Activated CD8-positive, alpha-beta memory T cell treated with anti-CD3 and anti-CD28 coated beads for 1 hour (primary cell): ENCODE results near the gene GFOD1.

Source experiments
- DNase-seq, 2 donors: peaks; one replicate each; pipeline ENCODE4 v3.0.0-alpha.2; 2020; ENCODE audit warnings: low read depth in 1 of 2; ENCODE audit errors: extremely low read depth in 1 of 2

Gene GFOD1

DNA sequence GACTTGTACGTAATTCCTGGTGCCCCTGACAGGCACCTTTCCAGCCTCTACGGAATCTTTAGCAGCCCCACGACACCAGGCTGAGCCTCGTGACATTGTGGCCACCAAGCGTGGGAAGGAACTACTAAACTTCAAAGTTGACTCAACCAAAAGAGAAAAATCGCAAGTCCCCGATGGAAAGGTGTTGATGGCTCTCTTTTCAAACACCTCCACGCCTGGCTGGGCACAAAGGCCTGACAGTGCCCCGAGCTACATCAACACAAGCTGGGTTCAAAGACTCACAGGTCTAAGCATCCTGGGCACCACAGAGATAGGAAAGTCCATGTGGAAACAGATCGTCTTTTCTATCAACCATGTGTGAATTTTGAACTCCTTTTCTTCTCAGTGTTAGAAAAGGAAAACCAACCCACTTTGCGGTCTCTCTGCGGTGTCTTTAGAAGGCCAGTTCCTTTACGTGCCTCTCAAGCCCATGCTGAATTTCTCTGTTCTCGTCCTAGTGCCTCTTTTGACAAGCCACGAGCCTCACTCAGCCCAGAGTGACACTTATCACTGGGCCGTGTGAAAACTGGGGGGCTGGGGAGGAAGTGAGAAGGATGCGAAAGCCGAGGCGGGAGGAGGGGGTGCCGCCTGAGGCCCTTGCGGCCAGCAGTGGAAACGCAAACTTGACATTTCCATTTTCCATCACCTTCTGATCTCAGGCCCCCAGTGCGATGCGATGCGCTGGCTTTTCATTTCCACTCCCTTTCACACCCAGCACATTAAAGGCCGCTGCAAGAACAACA, 59.4 kb downstream of the GFOD1 start:
- peak; percentile 48 to 54 for DNase-seq

GRCh38 chr6:13427316-13427715, 60.1 kb downstream of the GFOD1 start:
- DNase-seq = no peak

GRCh38 chr6:13425943-13426931, 61.2 kb downstream of the GFOD1 start:
- DNase-seq = no peak

- DNase-seq = no peak
These were observed 62.0 kb downstream of the GFOD1 start for GRCh38 chr6:13425270-13425873.

DNA sequence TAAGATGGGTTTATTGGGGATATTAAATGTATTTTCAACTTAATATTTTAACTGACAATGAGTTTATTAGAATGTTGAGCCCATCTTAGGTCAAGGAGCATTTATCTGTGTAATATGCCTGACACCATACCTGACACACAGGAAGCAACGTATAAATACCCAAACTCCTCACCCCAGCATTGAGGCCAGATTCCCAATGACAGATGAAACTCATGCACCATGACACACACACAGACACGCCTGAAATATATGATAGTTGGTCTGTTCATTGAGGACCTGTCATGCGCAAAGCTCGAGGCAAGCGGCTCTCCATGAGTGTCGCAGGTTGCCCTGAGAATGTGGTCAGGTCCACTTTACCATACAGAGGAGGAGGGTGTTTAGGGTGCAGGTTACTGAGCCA, 64.1 kb downstream of the GFOD1 start:
- DNase-seq = no peak

DNA sequence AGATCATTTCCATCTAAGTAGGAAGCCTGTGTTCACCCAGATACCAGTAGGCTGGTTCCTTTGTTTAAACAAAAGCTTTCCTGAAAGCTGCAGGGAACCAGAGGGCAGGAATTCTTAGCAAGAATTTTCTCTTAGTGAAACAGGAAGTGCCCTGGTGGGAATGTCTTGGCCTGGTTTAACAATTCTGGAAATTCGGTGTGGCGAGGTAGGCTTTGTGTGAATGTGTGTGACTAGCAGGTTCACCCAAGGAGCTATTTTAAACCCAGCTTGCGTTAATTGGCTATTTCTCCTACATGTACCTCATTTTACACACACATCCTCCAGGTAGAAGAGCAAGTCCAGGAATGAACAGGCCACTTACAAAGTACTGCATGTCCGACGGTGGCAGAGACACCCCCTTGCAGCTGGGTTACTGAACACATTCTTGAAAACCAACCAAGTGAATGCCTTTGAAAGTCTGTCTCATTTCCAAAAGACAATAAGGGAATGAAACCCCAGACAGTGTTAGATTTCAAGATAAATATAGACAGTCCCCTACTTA, 64.6 kb downstream of the GFOD1 start:
- no peak for DNase-seq

GRCh38 chr6:13421425-13422059, 65.9 kb downstream of the GFOD1 start:
- DNase-seq = no peak

- no peak for DNase-seq
These were observed 67.1 kb downstream of the GFOD1 start for GRCh38 chr6:13420269-13420668.

DNA sequence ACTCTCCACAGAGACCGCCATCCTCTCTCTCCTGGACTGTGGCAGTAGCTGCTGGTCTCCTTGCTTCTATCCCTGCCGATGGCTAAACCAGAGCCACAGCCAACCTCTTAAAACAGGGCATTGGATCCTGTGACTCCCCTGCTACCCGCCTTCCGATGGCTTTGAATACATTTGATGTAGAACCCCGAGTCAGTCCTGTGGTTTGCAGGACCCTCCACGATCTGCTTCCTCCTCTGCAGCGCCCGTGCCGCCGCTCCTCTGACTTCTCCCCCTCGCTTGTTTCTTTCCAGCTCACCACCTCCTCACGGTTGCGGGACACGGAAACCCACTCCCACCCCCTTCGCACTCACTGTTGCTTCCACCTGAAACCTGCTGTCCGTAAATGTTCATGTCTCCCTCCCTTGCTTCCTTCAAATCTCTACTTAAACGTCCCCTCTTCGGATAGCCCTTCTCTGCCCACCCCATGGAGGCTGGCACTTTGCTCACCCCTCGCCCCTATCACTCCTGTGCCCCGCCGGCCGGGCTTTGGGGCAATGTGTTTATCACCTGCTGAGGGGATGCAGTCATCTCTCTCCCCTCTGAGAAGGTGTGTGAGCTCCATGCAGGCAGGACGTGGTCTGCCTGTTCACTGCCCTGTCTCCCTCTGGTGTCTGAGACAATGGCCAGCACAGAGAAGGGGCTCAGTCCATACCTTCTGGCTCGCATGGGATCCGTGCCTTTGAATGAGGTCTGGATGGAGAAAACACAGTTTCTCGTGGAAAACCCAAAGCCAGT, 67.8 kb downstream of the GFOD1 start:
- DNase-seq = no peak

DNA sequence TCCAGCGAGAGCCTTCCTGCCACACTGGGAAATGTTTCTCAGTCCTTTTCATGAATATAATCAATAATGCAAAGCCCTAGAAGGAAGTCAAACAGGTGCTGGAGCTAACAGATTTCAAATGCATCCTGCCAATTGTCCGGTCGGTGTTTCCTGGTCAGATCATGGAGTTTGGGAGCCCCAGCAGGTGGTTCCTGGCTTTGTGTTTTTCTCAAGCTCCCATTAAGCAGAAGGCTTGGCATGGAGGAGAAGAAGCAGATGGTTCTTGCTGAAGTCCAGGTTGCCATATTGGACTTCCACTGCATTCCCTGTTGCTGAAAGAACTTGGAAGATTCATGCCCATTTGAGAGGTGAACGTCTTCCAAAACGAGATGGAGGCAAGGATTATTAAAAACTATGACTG, 68.6 kb downstream of the GFOD1 start:
- no peak for DNase-seq

DNA sequence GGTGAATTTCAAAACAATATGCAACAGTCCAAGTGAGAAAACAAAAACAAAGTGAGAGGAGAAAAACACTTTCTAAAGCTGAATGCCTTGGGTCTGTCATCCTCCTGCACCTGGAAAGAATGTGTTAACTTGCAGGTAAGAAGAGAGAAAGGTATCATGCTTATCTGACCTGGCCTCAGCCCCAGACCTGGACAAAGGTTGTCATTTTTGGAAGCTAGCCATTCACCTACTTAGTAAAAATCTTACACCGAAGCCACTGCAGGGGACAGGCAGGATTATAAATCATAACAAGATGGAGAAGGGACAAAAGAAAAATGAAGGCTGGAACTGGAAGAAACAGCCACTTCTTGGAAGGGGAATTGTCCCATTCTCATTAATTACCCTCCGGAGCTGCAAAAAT, 69.4 kb downstream of the GFOD1 start:
- DNase-seq = no peak

DNA sequence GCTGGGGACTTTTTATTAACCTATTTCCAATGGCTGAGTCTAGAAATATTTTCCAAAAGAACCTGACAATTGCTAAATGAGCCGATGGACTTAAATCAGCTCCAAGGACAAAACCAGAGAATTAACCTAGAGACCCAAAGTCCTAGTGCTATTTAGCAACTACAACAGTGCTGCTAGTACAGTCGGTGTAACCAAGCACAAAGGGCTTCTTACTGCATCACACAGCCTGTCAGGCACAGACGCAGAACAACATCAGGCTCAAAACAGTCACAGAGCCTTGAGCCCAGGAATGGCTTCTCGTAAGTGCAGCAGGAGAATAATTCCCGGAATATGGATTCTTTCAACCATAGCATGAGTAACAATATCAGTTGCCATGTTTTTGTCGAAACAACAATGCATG, 70.0 kb downstream of the GFOD1 start:
- DNase-seq = no peak

DNA sequence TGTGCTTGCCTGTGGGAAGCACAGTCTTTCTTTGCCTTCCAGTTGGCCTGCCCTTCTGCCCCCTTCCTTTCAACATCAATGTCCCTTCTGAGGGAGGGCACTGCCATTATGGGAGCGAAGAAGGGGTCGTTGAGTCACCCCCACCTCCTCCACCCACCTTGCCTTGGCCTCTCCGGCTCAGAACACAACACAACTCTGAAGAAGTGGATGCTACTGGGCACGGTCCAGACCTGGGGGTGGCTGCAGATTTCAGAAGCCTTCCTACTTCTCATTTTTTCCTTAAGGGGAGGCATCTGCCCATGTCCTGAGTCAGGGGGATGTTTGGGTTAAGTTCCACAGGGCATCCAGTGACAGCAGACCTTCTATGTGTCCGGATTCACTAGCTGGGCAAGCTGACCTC, 72.1 kb downstream of the GFOD1 start:
- DNase-seq = no peak

- no peak for DNase-seq
These were observed 73.4 kb downstream of the GFOD1 start for GRCh38 chr6:13413900-13414555.

DNA sequence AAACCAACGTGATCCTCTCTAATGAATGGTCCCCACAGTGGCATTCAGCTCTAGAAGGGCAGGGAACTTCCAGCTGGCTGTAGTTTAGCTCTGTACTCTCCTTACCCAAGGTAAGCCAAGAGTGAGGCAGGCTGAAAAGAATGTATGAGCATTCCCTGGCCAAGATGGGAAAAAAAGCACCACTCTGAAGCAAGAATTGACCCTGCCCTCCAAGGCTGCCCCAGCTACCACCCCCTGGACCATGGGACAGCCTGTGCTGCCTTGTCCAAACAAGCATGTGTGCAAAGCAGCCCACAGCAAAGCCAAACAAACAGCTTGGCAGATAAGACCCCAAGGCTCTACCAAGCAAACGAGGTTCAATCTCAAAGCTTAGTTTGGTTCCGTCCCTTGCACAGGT, 73.9 kb downstream of the GFOD1 start:
- no peak for DNase-seq

DNA sequence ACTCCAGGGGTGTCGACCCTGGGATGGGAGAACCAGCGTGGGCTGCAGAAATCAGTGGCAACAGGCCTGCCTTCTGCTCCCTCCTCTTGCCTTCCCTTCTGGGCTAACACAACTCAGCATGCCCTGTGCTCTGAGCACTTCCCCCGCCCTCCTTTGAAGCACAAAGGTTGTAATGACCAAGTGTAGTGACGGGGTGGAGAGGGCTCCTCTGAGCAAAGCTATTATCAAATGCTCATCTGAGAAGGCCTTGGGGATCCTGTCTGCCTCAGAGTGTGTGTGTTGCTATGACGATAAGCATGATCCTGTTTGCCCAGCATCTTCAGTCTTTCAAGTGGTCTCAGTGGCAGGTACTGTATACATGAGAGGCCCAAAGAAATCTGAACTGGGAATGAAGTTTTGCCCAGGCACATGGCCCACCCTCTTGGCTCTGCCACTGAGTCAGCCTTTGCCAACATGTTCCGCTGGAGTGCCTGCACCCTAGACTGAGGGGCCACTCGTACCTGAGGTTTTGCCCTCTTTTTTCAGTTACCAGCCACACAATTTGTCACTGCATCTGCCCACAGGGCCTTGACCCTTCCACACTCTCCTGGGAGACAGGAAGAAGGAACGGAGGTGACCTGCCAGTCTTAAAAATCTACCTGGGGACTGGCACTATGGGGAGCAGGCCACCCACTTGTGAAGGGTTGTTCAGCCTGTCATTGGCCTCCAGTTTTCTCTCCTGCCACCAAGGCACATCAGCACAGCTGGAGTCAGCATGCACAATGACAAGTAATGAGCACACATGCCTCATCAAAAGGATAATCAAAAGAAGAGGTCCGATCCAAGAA, 74.5 kb downstream of the GFOD1 start:
- no peak for DNase-seq

GRCh38 chr6:13412211-13412610, 75.2 kb downstream of the GFOD1 start:
- DNase-seq = no peak

GRCh38 chr6:13411484-13411883, 75.9 kb downstream of the GFOD1 start:
- DNase-seq = no peak

DNA sequence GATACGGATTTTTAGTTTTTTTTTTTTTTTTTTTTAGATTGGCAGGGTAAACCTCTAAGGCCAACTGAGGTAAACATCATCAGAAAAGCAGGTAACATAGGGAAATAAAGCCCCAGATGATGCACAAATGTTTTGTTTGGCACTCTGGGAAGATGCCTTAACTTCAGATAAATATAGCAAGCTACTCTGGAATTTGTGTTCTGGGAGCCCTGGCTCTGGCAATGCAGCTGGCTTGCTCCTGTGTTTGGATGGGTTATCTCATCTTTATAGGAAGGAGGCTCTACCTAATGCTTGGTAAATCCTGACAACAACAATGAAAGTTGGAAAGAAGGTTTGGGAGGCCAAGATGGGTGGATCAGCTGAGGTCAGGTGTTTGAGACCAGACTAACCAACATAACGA, 77.4 kb downstream of the GFOD1 start:
- DNase-seq = no peak
